GM21576 (cell line): ENCODE data around the gene PIEZO2.
"Not testable (repeated sequence)": the region's sequence is repeated elsewhere in the genome, so short reads cannot be mapped to it uniquely, and the experiment has no call there.

Source experiments
- ATAC-seq: cut with Tn5 transposase; IDR thresholded peaks from one replicate; pipeline ENCODE4 v1.9.1; 2021; ENCODE audit warnings: mild to moderate bottlenecking, moderate library complexity; ENCODE audit not compliant: unreplicated experiment

PIEZO2 gene

GRCh38 chr18:10690035-10690329, 459.4 kb downstream of the PIEZO2 start:
- ATAC-seq = no peak

GRCh38 chr18:10689236-10690034, 459.9 kb downstream of the PIEZO2 start:
- ATAC-seq = no peak

GRCh38 chr18:10688766-10689165, 460.6 kb downstream of the PIEZO2 start:
- no peak for ATAC-seq

- ATAC-seq = no peak
Observed at GRCh38 chr18:10687161-10687925, 462.0 kb downstream of the PIEZO2 start.

- no peak for ATAC-seq
Observed at GRCh38 chr18:10686308-10686707, 463.1 kb downstream of the PIEZO2 start.

- ATAC-seq = no peak
Observed at GRCh38 chr18:10685484-10685883, 463.9 kb downstream of the PIEZO2 start.

- no peak for ATAC-seq
Observed at GRCh38 chr18:10682368-10682714, 467.0 kb downstream of the PIEZO2 start.

GRCh38 chr18:10681581-10682367, 467.6 kb downstream of the PIEZO2 start:
- ATAC-seq = no peak

GRCh38 chr18:10680271-10680596, 469.1 kb downstream of the PIEZO2 start:
- no peak for ATAC-seq

- ATAC-seq = no peak
Observed at GRCh38 chr18:10679557-10680270, 469.7 kb downstream of the PIEZO2 start.

- ATAC-seq = no peak
Observed at GRCh38 chr18:10671441-10671840, 477.9 kb downstream of the PIEZO2 start.

GRCh38 chr18:10670856-10671255, 478.5 kb downstream of the PIEZO2 start:
- no peak for ATAC-seq

GRCh38 chr18:10669441-10670100, 479.8 kb downstream of the PIEZO2 start:
- ATAC-seq = no peak

- no peak for ATAC-seq
Observed at GRCh38 chr18:10663750-10664149, 485.6 kb downstream of the PIEZO2 start.

- no peak for ATAC-seq
Observed at GRCh38 chr18:10661317-10661716, 488.1 kb downstream of the PIEZO2 start.

GRCh38 chr18:10660179-10660884, 489.0 kb downstream of the PIEZO2 start:
- no peak for ATAC-seq

- no peak for ATAC-seq
Observed at GRCh38 chr18:10659594-10659993, 489.8 kb downstream of the PIEZO2 start.

- ATAC-seq = no peak
Observed at GRCh38 chr18:10659000-10659399, 490.4 kb downstream of the PIEZO2 start.

GRCh38 chr18:10644003-10644402, 505.4 kb downstream of the PIEZO2 start:
- ATAC-seq = not testable (repeated sequence)

- ATAC-seq = peak; percentile 80
Observed at GRCh38 chr18:10642915-10643524, 506.3 kb downstream of the PIEZO2 start.
